Mesendoderm (in vitro differentiated cells): ENCODE data around the gene SNAPC4.

Experiments
- DNase-seq: peaks from one replicate; pipeline ENCODE4 v3.0.0; 2013
- H2AK5ac ChIP-seq: 2 replicates; pipeline ENCODE4 v1.6.1; 2013; ENCODE audit warnings: low read length, inconsistent platforms
- H2BK120ac ChIP-seq: 2 replicates; pipeline ENCODE4 v1.6.1; 2013; ENCODE audit warnings: low read depth, mild to moderate bottlenecking, low read length, moderate library complexity, mixed read lengths
- H2BK15ac ChIP-seq: replicated peaks from 2 replicates; pipeline ENCODE4 v1.6.1; 2013; ENCODE audit warnings: low read depth, mild to moderate bottlenecking, moderate library complexity
- H2BK5ac ChIP-seq: 2 replicates; pipeline ENCODE4 v1.6.1; 2013; ENCODE audit warnings: low read length, inconsistent platforms
- H3K18ac ChIP-seq: 2 replicates; pipeline ENCODE4 v1.6.1; 2013; ENCODE audit warnings: mild to moderate bottlenecking, low read length, mixed read lengths
- H3K23ac ChIP-seq: one replicate; pipeline ENCODE4 v1.6.1; 2013; ENCODE audit warnings: low read length
- H3K27ac ChIP-seq: 2 replicates; pipeline ENCODE4 v1.5.1; 2013; ENCODE audit warnings: low read depth, mild to moderate bottlenecking, inconsistent platforms, low read length, moderate library complexity
- H3K27me3 ChIP-seq: 2 replicates; pipeline ENCODE4 v1.6.1; 2013; ENCODE audit warnings: low read length, control low read depth, mild to moderate bottlenecking, inconsistent platforms; ENCODE audit not compliant: insufficient read depth, poor library complexity
- H3K36me3 ChIP-seq: 2 replicates; pipeline ENCODE4 v1.6.1; 2013; ENCODE audit warnings: low read length, inconsistent platforms; ENCODE audit not compliant: control insufficient read depth, insufficient read depth
- H3K4ac ChIP-seq: one replicate; pipeline ENCODE4 v1.6.1; 2013; ENCODE audit warnings: low read depth, mild to moderate bottlenecking, low read length, moderate library complexity
- H3K4me1 ChIP-seq: 2 replicates; pipeline ENCODE4 v1.6.1; 2013; ENCODE audit warnings: low read depth, low read length, inconsistent platforms; ENCODE audit not compliant: control insufficient read depth
- H3K4me2 ChIP-seq: 2 replicates; pipeline ENCODE4 v1.6.1; 2013; ENCODE audit warnings: low read length
- H3K4me3 ChIP-seq: 2 replicates; pipeline ENCODE4 v1.5.1; 2013; ENCODE audit warnings: mild to moderate bottlenecking, low read length
- H3K56ac ChIP-seq: one replicate; pipeline ENCODE4 v1.6.1; 2013; ENCODE audit warnings: low read length
- H3K79me1 ChIP-seq: 2 replicates; pipeline ENCODE4 v1.6.1; 2013; ENCODE audit warnings: low read length, inconsistent platforms
- H3K79me2 ChIP-seq: 2 replicates; pipeline ENCODE4 v1.6.1; 2013; ENCODE audit warnings: mild to moderate bottlenecking, low read length; ENCODE audit not compliant: control insufficient read depth, insufficient read depth
- H3K9ac ChIP-seq: 2 replicates; pipeline ENCODE4 v1.6.1; 2013; ENCODE audit warnings: low read length, inconsistent platforms
- H4K5ac ChIP-seq: one replicate; pipeline ENCODE4 v1.6.1; 2013; ENCODE audit warnings: low read length
- H4K8ac ChIP-seq: one replicate; pipeline ENCODE4 v1.6.1; 2013; ENCODE audit warnings: low read depth, mild to moderate bottlenecking, control low read depth, low read length, moderate library complexity
- WGBS: extraction: QIAGEN DNeasy Blood & Tissue Kit; methylation state at CpG from one replicate; pipeline ENCODE4 v1.1.7; 2013; ENCODE audit warnings: low lambda C conversion rate, missing lambda C conversion rate; ENCODE audit not compliant: insufficient coverage; ENCODE audit errors: extremely low coverage; 5-methylcytosine and 5-hydroxymethylcytosine counted together

SNAPC4 gene

DNA sequence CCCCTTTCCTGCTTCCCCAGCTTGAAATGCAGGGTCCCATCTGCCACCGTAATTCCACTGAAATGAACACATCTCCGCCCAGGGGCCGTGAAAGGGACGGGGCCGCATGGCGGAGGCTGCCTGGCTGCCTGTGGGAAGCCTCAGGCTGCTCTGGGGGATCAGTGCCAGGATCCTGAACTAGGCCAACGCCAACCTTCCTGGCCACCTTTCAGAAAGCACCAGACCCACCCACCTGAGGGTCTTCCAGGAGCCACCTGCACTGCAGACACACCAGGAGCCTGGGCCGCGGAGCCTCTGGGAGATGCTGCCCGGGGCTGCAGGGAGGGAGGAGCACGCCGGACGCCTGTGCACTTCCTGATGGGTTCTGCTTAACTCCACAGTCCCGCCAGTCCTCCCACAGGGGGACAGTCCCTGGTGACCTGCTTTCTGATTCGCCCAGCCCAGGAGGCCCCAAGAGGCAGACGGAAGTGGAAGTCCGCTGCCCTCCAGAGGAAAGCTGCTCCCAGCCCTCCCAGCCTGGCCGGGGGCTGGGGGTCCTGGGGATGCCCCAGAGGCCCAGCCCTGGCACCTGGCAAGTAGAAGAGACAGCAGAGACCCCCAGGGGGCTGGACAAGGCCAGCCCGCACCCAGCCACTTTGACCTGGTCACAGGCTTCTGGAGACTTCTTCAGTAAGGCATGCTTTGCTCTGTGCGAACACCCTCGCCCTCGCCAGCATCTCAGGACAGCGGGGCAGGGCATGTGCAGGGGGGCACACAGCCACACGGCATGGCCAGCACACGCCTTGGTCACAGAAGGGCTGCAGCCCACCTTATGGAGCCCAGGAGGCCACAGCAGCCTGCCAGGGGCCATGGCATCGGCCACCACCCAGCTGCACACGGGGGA lies 26.4 kb downstream of the SNAPC4 start, which contains the start of gene CARD9:
Gene CARD9, minus strand, starts transcription at position 370 of the 883 bp plus-strand sequence. CDS start 1,591 bp downstream, outside the sequence.
- no CpG with 5 or more reads among the region's 27 CpGs for WGBS
- Histone ChIP-seq H4K8ac (no peak within 1 kb of the TSS), H3K79me1 (no peaks in the 10 kb centered on the region), H3K79me2 (no peaks in the 10 kb centered on the region), H3K18ac (no peak within 1 kb of the TSS), H2AK5ac (no peak within 1 kb of the TSS), H4K5ac (no peak within 1 kb of the TSS), H3K23ac (no peak within 1 kb of the TSS), H3K36me3 (peaks cover 1% of the 10 kb centered on the region), H2BK15ac (no peak within 1 kb of the TSS), H3K56ac (no peak within 1 kb of the TSS), H3K4me2 (no peak within 1 kb of the TSS), H3K9ac (no peak within 1 kb of the TSS), H2BK5ac (no peak within 1 kb of the TSS), H3K4me3 (no peak within 1 kb of the TSS), H3K27ac (no peak within 1 kb of the TSS), H3K4ac (no peak within 1 kb of the TSS), H3K27me3 (no peaks in the 10 kb centered on the region), H3K4me1 (no peaks in the 10 kb centered on the region), H2BK120ac (no peak within 1 kb of the TSS)
- DNase-seq: no peak

DNA sequence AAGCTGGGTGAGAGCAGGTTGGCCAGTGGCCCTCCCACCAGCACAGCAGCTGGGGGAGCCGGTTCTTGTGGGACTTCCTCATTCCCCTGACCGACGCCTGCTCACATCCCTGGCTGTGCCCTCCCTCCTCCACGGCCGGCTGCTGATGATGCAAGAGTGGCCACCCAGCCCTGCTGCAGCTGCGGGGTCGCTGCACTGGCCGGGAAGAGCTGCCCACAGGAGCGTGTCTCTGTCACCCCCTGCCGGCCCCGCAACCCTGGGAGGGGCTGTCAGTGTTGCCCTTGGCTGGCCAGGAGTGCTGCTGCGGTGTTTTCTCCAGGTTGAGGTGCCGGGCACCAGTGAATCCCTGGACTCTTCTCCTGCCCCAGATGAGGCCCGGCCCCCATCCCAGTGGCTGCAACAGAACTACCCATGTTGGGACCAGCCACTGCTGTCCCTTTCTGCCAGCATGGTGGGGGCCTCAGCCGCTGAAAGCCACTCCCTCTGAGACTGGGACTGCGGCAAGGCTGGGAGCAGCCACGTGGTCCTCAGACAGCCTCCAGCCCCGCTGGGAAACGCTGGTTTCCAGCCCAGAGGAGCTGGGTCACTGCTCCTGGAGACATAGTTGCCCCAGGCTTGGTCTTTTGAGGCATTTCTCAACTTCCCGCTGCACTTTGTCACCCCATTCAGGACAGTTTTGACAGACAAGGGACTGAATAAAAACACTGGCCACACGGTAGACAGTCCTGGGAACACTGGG lies 27.2 kb downstream of the SNAPC4 start:
- Histone ChIP-seq H3K4ac (no peak overlapping the region), H3K9ac (no peak overlapping the region), H3K4me2 (no peak overlapping the region), H3K36me3 (peaks cover 1% of the 10 kb centered on the region), H2BK120ac (no peak overlapping the region), H4K5ac (no peak overlapping the region), H3K79me1 (no peaks in the 10 kb centered on the region), H3K56ac (no peak overlapping the region), H3K79me2 (no peaks in the 10 kb centered on the region), H3K27ac (no peak overlapping the region), H3K18ac (no peak overlapping the region), H2BK15ac (no peak overlapping the region), H2BK5ac (no peak overlapping the region), H3K23ac (no peak overlapping the region), H4K8ac (no peak overlapping the region), H2AK5ac (no peak overlapping the region), H3K4me3 (no peak overlapping the region), H3K4me1 (no peaks in the 10 kb centered on the region), H3K27me3 (no peaks in the 10 kb centered on the region)
- WGBS: no CpG with 5 or more reads among the region's 21 CpGs
- DNase-seq: peak; percentile 60

GRCh38 chr9:136372006-136372405 lies 28.0 kb downstream of the SNAPC4 start:
- Histone ChIP-seq H3K79me1 (no peaks in the 10 kb centered on the region), H3K4me3 (no peak overlapping the region), H2BK5ac (no peak overlapping the region), H3K4ac (no peak overlapping the region), H3K27me3 (no peaks in the 10 kb centered on the region), H3K4me1 (no peaks in the 10 kb centered on the region), H3K9ac (no peak overlapping the region), H2BK120ac (no peak overlapping the region), H3K36me3 (peaks cover 1% of the 10 kb centered on the region), H3K23ac (no peak overlapping the region), H4K8ac (no peak overlapping the region), H2AK5ac (no peak overlapping the region), H2BK15ac (no peak overlapping the region), H3K79me2 (no peaks in the 10 kb centered on the region), H4K5ac (no peak overlapping the region), H3K27ac (no peak overlapping the region), H3K18ac (no peak overlapping the region), H3K4me2 (no peak overlapping the region), H3K56ac (no peak overlapping the region)
- no CpG with 5 or more reads among the region's 21 CpGs for WGBS
- DNase-seq: no peak

DNA sequence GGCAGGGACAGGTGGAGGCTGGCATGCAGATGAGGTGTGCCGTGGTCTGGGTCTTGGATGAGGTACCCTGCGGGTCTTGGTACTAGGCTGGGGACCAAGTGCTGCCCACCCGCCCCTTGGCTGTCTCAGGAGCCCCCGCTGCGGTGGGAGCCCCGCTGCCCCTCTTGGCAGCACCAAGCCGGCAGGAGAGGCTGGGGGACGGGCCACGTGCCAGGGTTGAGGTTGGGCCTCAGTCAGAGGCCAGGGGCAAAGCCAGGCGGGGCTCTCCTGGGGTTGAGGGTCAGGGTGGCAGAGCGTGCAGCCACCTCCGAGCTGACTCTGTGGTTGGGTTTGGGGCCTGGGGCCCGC lies 28.5 kb downstream of the SNAPC4 start:
- Histone ChIP-seq H3K79me1 (no peaks in the 10 kb centered on the region), H4K5ac (no peak overlapping the region), H3K18ac (no peak overlapping the region), H2BK5ac (no peak overlapping the region), H3K27ac (no peak overlapping the region), H3K4me1 (no peaks in the 10 kb centered on the region), H3K4ac (no peak overlapping the region), H3K36me3 (peaks cover 1% of the 10 kb centered on the region), H3K4me3 (no peak overlapping the region), H3K56ac (no peak overlapping the region), H3K79me2 (no peaks in the 10 kb centered on the region), H3K9ac (no peak overlapping the region), H3K4me2 (no peak overlapping the region), H2AK5ac (no peak overlapping the region), H4K8ac (no peak overlapping the region), H3K27me3 (no peaks in the 10 kb centered on the region), H2BK15ac (no peak overlapping the region), H2BK120ac (no peak overlapping the region), H3K23ac (no peak overlapping the region)
- no CpG with 5 or more reads among the region's 13 CpGs for WGBS
- DNase-seq: no peak

DNA sequence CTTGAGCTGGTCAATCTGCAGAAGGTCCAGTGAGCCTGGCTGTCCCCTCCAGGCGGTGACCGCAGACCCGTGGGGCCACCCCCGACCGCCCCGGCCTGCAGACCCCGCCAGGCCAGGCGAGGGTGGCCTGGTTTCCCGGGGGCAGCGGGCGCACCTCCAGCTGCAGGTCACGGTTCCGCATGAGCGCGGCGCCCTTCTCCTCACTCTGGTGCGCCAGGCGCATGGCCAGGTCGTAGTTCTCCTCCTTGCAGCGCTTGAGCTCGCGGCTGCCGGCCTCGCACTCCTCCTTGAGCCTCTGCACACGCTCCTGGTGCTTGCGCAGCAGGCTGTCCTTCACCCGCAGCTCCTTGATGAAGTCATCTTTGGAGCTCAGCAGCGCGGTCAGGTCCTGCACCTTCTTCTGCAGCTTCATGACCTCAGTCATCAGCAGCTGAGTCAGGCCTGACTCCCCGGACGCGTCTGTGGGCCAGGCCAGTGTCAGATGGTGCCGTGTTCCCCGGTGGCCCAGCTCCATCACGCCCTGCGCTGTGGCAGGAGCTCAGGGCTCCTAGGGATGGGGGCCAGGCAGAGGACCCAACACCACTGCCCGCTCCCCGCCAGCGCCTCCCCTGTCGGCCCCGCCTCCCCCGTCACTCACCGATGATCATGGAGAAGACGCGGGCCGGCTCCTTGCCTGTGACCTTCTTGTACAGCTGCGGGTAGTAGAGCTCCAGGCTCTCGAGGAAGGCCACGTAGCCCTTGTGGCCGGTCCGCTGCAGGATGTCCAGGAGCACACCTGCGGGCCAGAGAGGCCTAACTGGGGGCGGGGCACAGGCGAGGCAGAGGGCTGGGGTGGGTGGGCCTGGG lies 29.1 kb downstream of the SNAPC4 start:
- no peak overlapping the region for H2BK120ac ChIP-seq
- H3K27me3 ChIP-seq: no peaks in the 10 kb centered on the region
- DNase-seq: no peak
- no peak overlapping the region for H3K18ac ChIP-seq
- no peak overlapping the region for H3K56ac ChIP-seq
- H3K9ac ChIP-seq: no peak overlapping the region
- no peak overlapping the region for H4K8ac ChIP-seq
- H3K79me2 ChIP-seq: no peaks in the 10 kb centered on the region
- H2AK5ac ChIP-seq: no peak overlapping the region
- H3K36me3 ChIP-seq: peaks cover under 1% of the 10 kb centered on the region
- H3K4me2 ChIP-seq: no peak overlapping the region
- no peak overlapping the region for H3K4ac ChIP-seq
- H3K23ac ChIP-seq: no peak overlapping the region
- no CpG with 5 or more reads among the region's 54 CpGs for WGBS
- no peak overlapping the region for H3K27ac ChIP-seq
- H3K79me1 ChIP-seq: no peaks in the 10 kb centered on the region
- H2BK5ac ChIP-seq: no peak overlapping the region
- no peaks in the 10 kb centered on the region for H3K4me1 ChIP-seq
- H4K5ac ChIP-seq: no peak overlapping the region
- no peak overlapping the region for H2BK15ac ChIP-seq
- H3K4me3 ChIP-seq: no peak overlapping the region
